Endodermal cell (in vitro differentiated cells): ENCODE data around the gene CCDC170. TPM values are rescaled to one million over a fixed set of nuclear protein-coding genes. Genes with fewer than 3 reads are reported as not detected.

ENCODE experiments used
- DNase-seq: peaks from one replicate; pipeline ENCODE4 v3.0.0-alpha.2; 2017
- H3K27ac ChIP-seq: 2 replicates; pipeline ENCODE4 v1.5.1; 2013; ENCODE audit warnings: mild to moderate bottlenecking, low read depth, low read length, moderate library complexity
- H3K27me3 ChIP-seq: 2 replicates; pipeline ENCODE4 v1.6.1; 2013; ENCODE audit warnings: mild to moderate bottlenecking, low read length, moderate library complexity; ENCODE audit not compliant: insufficient read depth, control insufficient read depth, poor library complexity, severe bottlenecking
- H3K36me3 ChIP-seq: 2 replicates; pipeline ENCODE4 v1.7.0; 2013; ENCODE audit warnings: mild to moderate bottlenecking, low read length, moderate library complexity; ENCODE audit not compliant: control insufficient read depth, insufficient read depth
- H3K4me1 ChIP-seq: one replicate; pipeline ENCODE4 v1.7.0; 2013; ENCODE audit warnings: low read length; ENCODE audit not compliant: control insufficient read depth, insufficient read depth
- H3K4me3 ChIP-seq: 2 replicates; pipeline ENCODE4 v1.5.1; 2013; ENCODE audit warnings: mild to moderate bottlenecking, low read length, moderate library complexity
- H3K9ac ChIP-seq: 2 replicates; pipeline ENCODE4 v1.6.1; 2013; ENCODE audit warnings: mild to moderate bottlenecking, low read length, moderate library complexity; ENCODE audit not compliant: poor library complexity, severe bottlenecking; ENCODE audit errors: extremely low read depth
- H3K9me3 ChIP-seq: 2 replicates; pipeline ENCODE4 v1.6.1; 2013; ENCODE audit warnings: mild to moderate bottlenecking, low read length, moderate library complexity; ENCODE audit not compliant: control insufficient read depth
- H3K27ac Mint-ChIP-seq: 2 replicates; pipeline ENCODE4 v1.8.0; 2020; ENCODE audit warnings: mixed read lengths
- H3K27me3 Mint-ChIP-seq: 2 replicates; pipeline ENCODE4 v1.8.0; 2021; ENCODE audit warnings: mild to moderate bottlenecking, mixed read lengths; ENCODE audit not compliant: insufficient read depth
- H3K36me3 Mint-ChIP-seq: 2 replicates; pipeline ENCODE4 v1.8.0; 2020; ENCODE audit warnings: low read depth, mixed read lengths
- H3K4me1 Mint-ChIP-seq: 2 replicates; pipeline ENCODE4 v1.8.0; 2020; ENCODE audit warnings: mixed read lengths
- H3K4me3 Mint-ChIP-seq: 2 replicates; pipeline ENCODE4 v1.8.0; 2020; ENCODE audit warnings: mild to moderate bottlenecking, moderate library complexity, mixed read lengths
- H3K9me3 Mint-ChIP-seq: 2 replicates; pipeline ENCODE4 v1.8.0; 2020; ENCODE audit warnings: mild to moderate bottlenecking, mixed read lengths
- CTCF ChIP-seq: fragments of 200-600 bp; sonication (generic); conservative IDR thresholded peaks from 2 replicates; pipeline ENCODE4 v1.5.0; 2021; ENCODE audit warnings: antibody characterized with exemption, mild to moderate bottlenecking
- WGBS, 2 experiments: methylation state at CpG; one replicate each; pipeline versions ENCODE4 v1.1.5 to v1.1.7; 2013; ENCODE audit warnings: missing lambda C conversion rate in 2 of 2, mixed read lengths in 1 of 2; ENCODE audit not compliant: insufficient coverage in 1 of 2, insufficient read length in 1 of 2; 5-methylcytosine and 5-hydroxymethylcytosine counted together
- total RNA-seq, 2 donors: library from RNA; stranded (reverse); fragmentation: NEBNext Ultra II Directional in 1 of 2; extraction: Animal tissue kit (Norgen Biotek cat#: 25700) in 1 of 2; gene quantifications; 2 replicates in 1 of 2; 3 replicates in 1 of 2; pipeline ENCODE4 v1.2.1, GENCODE V29; 2021

The CCDC170 gene
- total RNA-seq, 2 donors from 2014 or later = 2.2 to 4.1 TPM

- Mint-ChIP-seq H3K4me1 (no peaks in the 10 kb centered on the region), H3K27ac (no peak overlapping the region), H3K27me3 (peaks cover 2% of the 10 kb centered on the region), H3K4me3 (no peak overlapping the region), H3K36me3 (peaks cover 12% of the 10 kb centered on the region), H3K9me3 (peaks cover 50% of the 10 kb centered on the region)
- H3K4me3 ChIP-seq = no peak overlapping the region
- 100% methylated on average over 1 of the region's 1 CpG; no CpG with 5 or more reads in 1 of the 2 experiments for WGBS, 2 experiments
- H3K9ac ChIP-seq = no peak overlapping the region
- DNase-seq = no peak
- H3K36me3 ChIP-seq = no peaks in the 10 kb centered on the region
- no peaks in the 10 kb centered on the region for H3K27me3 ChIP-seq
- H3K4me1 ChIP-seq = no peaks in the 10 kb centered on the region
- no peak for TF ChIP-seq CTCF
- H3K27ac ChIP-seq = no peak overlapping the region
- peaks cover 32% of the 10 kb centered on the region for H3K9me3 ChIP-seq
Measured at GRCh38 chr6:151639750-151640149, 145.9 kb downstream of the CCDC170 start.

DNA sequence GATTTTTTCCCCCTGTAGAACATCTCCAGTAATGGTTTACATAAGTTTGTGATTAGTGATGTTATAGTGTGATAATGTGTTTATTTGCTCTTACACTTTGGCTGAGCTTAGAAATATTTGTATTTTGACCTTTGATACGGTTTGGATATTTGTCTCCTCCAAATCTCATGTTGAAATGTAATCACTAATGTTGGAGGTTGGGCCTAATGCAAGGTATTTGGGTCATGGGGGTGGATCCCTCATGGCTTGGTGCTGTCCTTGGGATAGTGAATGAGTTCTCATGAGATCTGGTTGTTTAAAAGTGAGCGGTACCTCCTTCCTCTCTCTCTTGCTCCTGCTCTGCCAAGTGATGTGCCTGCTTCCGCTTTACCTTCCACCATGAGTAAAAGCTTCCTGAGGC lies 147.2 kb downstream of the CCDC170 start:
- Histone ChIP-seq H3K9me3 (peaks cover 40% of the 10 kb centered on the region), H3K4me1 (no peaks in the 10 kb centered on the region), H3K36me3 (no peaks in the 10 kb centered on the region), H3K9ac (no peak overlapping the region), H3K4me3 (no peak overlapping the region), H3K27ac (no peak overlapping the region), H3K27me3 (no peaks in the 10 kb centered on the region)
- H3K27me3 Mint-ChIP-seq = peaks cover 2% of the 10 kb centered on the region
- H3K4me1 Mint-ChIP-seq = peaks cover 7% of the 10 kb centered on the region
- no peak overlapping the region for H3K4me3 Mint-ChIP-seq
- no peak for TF ChIP-seq CTCF
- H3K9me3 Mint-ChIP-seq = peaks cover 62% of the 10 kb centered on the region
- H3K36me3 Mint-ChIP-seq = peaks cover 18% of the 10 kb centered on the region
- H3K27ac Mint-ChIP-seq = no peak overlapping the region
- WGBS, 2 experiments = 83 to 92% methylated on average over 1 to 3 of the region's 3 CpGs
- DNase-seq = no peak

- peak overlapping the region; percentile 91 for H3K27ac Mint-ChIP-seq
- Histone ChIP-seq H3K4me3 (peak overlapping the region; percentile 9), H3K9me3 (peaks cover 20% of the 10 kb centered on the region), H3K27ac (no peak overlapping the region), H3K36me3 (no peaks in the 10 kb centered on the region), H3K27me3 (no peaks in the 10 kb centered on the region), H3K9ac (peak overlapping the region; percentile 42), H3K4me1 (peaks cover 6% of the 10 kb centered on the region)
- H3K4me1 Mint-ChIP-seq = peaks cover 41% of the 10 kb centered on the region
- H3K9me3 Mint-ChIP-seq = peaks cover 38% of the 10 kb centered on the region
- no peak overlapping the region for H3K4me3 Mint-ChIP-seq
- peaks cover 4% of the 10 kb centered on the region for H3K27me3 Mint-ChIP-seq
- WGBS, 2 experiments = 64 to 80% methylated on average over 1 to 12 of the region's 12 CpGs
- DNase-seq = peak; percentile 96
- TF ChIP-seq CTCF = peak; percentile 76
- H3K36me3 Mint-ChIP-seq = peaks cover 18% of the 10 kb centered on the region
Measured at GRCh38 chr6:151647976-151648639, 154.3 kb downstream of the CCDC170 start.
